NCI-H345 treated with DMSO at 0.1 percent for 48 hours (cell line): Measurements from ENCODE around the gene EBLN2.

Experiments used
- DNase-seq: peaks from one replicate; lab custom pipeline; 2025; ENCODE audit not compliant: unreplicated experiment; lab: John Stamatoyannopoulos, UW

Gene EBLN2

DNA sequence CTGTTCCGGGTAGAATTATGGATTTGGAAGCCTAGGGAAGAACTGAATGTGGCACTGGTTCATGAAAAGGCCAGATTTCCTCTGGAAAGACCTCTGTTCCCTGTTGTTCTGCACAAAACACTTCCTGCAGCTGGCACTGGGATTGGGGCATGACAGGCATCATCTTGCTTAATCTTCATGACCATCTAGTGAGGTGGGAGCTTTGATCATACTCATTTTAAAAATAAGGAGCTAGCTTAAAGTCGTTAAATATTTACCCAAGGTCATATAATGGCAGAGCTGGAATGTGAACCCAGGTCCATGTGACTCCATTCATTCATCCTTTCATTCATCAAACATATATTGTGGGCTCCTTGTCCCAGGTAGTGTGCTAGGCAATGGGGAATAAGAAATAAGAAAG is 40.4 kb downstream of the EBLN2 start:
- DNase-seq = no peak

- DNase-seq = no peak
Observed at GRCh38 chr3:73107215-73107614, 45.8 kb downstream of the EBLN2 start.

GRCh38 chr3:73107676-73108187 is 46.3 kb downstream of the EBLN2 start:
- no peak for DNase-seq

- no peak for DNase-seq
Observed at GRCh38 chr3:73108750-73109149, 47.3 kb downstream of the EBLN2 start.

GRCh38 chr3:73110530-73110929 is 49.1 kb downstream of the EBLN2 start:
- no peak for DNase-seq
